HG03280 (cell line): ENCODE data around the gene ITGB6.
"Not testable (repeated sequence)": the region's sequence is repeated elsewhere in the genome, so short reads cannot be mapped to it uniquely, and the experiment has no call there.

ENCODE experiments used
- ATAC-seq: cut with Tn5 transposase; IDR thresholded peaks from one replicate; pipeline ENCODE4 v1.9.1; 2021; ENCODE audit warnings: mild to moderate bottlenecking, moderate library complexity; ENCODE audit not compliant: unreplicated experiment

The ITGB6 gene

DNA sequence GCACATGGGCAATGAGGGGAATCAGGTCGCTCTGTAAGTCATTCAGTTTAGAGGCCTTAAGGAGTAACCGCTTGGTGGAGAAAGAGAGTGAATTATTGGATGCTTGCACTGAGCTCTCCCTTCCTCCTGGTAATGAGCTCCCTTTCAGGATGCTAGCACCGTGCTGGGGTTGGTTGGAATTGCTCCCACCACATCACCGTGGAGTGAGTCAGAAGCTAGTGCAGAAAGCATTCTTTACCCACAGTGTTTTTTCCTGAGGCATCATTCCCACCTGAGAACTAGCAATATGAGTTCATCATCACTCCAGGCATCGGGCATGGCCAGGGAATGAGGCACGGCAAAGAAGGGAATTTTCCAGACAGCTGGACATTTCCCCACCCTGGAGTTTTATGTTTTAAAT is 57.6 kb downstream of the ITGB6 start:
- no peak for ATAC-seq

DNA sequence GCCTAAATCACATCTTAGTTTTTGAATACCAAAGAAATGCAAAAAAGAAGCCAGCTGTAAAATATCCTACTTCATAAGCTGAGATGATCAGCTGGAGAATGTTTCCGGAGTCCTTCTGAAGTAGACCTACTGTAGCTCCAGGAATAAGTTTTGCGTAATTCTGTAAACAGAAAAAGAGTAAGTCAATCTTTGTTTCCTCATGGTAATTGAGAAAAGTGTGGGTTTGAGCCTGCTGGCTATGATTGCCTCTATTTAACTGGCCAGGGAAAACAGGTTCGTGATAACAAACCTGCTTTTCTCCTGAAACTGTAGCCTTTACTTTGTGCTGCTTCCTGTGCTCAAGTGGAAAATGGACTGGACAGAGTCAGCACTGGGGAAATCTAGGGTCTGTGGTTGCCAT is 58.2 kb downstream of the ITGB6 start:
- no peak for ATAC-seq

DNA sequence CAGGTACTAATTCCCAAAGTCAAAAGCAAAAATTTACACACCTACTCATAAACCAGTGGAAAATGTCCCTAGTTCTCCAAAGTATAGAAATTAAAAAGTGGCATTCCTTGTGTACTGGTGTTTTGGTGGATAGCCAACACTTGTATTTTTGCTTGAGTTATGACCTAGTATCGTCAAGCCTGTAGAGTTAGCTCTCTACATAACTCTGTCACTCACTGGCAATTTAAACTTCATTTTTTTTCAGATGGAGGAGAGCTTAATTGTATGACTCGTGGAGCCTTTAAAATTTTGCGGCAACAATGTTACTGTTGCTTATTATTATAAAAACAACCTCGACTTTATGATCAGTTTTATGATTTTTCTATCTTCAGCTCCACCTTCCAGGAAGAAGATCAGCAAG is 58.7 kb downstream of the ITGB6 start:
- no peak for ATAC-seq

DNA sequence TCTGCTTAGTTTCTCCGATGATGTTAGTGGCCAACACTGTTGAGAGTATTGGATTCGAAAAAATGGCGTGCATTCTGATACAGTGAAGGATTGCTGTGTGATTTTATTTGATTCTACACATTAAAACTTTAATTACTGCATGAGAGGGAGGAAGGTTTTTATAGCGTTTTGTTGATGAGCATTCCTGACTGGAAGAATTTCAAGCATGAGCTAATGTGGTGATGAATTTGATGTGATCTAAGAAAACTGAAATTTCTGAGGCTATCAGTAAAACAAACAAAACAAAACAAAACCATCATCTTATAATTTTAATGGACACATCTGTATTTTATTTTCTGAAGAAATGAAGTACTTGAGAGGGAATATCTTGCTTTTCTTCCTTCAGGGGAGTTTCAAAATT is 59.6 kb downstream of the ITGB6 start:
- ATAC-seq, result no peak

DNA sequence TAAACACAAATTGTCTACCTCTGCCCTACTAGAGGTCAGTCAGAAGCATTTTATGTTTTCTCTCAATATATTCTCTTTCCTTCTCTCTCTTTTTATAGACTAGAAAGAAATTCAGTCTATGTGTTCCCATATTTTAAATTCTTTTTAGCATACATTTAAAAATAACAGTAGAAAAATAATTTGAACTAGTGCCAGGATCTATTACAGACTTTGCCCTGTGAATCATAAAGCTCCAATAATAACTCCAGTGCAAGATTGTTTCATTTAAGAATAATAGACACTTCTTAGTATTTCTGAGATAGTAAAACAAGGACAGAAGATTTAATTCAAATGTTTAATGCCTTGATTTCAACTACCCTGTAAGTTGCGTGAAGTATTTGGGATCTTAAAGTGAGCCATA is 60.1 kb downstream of the ITGB6 start:
- no peak for ATAC-seq

DNA sequence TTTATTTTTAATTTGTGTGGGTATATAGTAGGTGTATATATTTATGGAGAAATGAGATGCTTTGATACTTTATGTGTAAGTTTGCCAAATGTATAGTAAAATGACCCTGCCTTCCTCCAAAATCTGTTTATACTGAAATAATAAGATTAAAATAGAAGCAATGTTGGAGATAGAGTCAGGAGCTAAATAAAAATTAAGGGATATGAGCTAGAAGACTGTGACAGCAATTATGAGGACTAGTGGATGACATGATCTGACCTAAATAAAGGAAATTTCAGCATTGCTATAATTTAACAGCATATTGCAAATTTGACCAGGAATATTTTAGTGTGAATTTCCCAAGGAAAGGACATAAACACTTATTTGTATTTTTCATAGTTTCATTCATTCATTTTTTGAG is 60.7 kb downstream of the ITGB6 start:
- ATAC-seq, result no peak

DNA sequence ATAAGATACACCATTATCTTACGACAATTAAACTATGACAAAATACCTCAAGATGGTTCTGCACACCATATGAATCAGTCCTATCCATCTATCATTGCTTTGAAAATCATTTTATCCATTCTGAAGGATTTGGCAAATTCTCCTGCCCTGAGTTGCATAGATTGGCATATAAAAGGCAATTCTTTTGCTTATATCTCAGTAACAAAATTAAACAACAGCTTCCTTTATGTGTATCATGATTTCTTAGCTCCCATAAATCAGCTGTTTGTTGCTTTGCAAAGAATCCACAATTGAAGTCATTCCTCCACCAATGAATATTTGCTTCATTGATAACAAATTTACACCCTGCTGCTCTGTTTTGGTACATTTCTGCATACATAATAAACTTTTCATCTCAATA is 61.7 kb downstream of the ITGB6 start:
- no peak for ATAC-seq

DNA sequence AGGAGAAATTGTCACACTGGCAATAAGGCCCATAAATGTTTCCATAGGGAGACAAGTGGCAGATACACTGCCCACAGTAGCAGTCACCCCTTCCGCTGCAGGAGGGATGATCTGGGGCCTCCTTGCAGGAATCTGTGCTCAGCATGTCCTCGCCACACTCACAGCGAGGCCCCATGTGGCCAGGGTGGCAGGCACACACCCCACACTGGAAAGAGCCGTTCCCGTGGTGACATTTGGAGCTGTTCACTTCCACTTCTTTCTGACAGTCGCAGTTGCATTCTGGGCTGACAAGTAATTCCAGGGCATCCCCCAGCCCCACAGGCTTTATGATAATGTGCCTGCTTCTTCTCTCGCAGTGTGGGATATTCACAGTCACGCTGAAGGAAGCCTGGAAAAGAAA is 62.6 kb downstream of the ITGB6 start:
- ATAC-seq, result no peak

DNA sequence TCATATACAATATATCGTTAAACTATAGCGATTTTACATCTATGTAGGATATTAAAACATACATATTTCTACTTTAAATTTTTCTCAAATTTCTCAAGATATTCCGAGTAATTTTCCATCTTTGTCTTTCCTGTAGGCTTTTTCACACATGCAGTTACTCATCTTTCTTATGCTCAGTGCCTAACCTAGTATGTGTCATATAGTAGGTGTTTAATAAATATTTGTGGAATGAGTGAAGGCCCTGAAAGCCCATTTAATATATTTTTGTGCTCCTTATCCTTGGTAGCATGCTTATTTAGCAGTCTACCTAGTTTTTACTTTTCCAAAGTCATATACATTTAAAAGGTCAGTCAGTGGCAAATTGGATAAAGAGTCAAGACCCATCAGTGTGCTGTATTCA is 67.3 kb downstream of the ITGB6 start:
- ATAC-seq, result no peak

DNA sequence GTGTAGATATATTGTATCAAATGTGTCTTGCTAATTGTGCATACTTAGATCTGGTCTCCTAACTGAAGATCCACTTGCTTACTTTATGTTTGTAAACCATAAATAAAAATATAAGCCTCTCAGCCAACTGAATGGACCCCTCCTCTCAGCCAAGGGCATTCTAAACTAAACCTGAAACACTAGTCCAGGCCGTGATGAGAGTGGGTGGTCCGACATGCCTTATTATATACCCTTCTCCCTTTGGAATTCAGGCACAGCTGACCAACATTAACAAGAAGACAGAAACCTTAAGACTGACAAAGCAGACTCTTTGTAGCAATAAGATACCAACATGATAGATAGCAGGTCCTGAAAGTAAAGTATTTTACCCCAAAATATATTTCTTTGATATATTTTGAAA is 73.3 kb downstream of the ITGB6 start:
- no peak for ATAC-seq

DNA sequence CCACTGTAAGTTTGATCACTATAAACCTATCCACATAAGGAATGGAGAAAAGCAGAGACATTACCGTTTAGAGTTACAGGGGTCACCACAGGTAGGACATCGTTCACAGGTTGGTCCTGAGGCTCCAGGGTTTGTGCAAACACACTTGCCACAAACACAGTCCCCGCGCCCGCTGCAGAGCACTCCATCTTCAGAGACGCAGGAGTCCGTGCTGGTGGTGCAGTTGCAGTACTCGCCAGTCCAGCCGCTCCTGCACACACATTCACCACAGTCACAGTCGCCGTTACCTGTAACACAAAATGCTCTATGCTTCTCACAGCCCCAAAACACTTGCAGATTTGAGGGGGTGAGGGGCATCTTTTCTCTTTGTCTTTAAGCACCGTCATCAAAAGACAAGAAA is 73.8 kb downstream of the ITGB6 start:
- ATAC-seq, result no peak

DNA sequence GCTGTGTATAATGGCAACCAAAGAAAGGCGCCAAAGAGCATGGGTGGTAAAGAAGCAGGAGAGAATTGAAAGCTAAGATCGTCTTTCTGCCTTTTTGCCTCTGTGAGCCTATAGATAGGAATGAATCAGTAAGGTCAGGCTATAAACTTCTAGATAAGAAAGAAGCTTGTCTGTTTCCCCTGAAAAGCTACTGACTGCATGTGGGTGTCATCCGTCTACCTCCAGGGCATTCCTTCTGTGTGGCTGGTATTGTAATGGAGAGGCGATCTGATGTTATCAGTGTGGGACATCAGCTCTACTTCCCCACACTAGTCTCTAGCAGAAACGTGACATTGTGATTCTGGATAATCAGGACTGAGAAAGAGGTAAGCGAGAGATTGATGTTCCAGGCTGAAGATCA is 74.2 kb downstream of the ITGB6 start:
- ATAC-seq, result no peak

DNA sequence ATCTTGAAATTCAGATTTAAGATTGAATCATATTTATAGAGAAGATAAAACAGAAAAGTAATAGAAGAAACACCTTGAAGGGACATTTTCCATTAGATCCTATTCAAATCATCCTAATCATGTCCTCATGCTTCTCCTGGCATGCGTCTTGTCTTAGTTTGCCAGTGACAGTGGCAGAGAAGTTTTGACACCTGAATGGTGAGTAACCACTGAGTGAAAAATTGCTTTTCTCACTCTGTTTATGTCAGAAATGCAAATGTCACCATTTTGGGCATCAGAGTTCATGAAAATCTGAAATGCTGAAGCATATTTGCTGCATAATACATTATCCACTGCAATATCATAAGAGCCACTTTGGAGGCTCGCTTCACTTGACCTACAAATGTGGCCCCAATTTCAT is 74.7 kb downstream of the ITGB6 start:
- ATAC-seq, result no peak

DNA sequence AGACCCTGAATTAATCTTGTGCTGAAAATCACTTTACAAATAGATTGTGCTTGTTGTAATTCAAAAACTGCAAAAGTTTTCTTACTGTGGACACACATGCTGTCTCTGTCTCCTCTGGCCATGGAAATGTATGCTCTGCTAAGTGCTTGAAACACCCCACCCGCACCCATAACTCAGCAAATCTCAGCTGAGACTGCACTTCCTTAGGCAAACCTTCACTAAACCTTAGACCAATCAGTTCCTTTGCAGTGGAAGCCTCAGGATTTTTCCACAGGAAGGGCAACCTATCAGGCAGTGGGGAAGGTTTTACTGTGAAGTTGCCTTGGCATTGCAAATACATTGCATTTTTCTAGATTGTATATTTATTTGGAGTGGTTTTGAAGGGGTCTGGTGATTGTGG is 75.5 kb downstream of the ITGB6 start:
- no peak for ATAC-seq

DNA sequence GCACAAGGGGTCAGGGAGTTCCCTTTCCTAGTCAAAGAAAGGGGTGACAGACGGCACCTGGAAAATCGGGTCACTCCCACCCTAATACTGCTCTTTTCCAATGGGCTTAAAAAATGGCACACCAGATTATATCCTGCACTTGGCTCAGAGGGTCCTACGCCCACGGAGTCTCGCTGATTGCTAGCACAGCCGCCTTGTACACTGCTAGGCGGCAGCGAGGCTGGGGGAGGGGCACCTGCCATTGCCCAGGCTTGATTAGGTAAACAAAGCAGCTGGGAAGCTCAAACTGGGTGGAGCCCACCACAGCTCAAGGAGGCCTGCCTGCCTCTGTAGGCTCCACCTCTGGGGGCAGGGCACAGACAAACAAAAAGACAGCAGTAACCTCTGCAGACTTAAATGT is 85.4 kb downstream of the ITGB6 start:
- ATAC-seq, result not testable (repeated sequence)

DNA sequence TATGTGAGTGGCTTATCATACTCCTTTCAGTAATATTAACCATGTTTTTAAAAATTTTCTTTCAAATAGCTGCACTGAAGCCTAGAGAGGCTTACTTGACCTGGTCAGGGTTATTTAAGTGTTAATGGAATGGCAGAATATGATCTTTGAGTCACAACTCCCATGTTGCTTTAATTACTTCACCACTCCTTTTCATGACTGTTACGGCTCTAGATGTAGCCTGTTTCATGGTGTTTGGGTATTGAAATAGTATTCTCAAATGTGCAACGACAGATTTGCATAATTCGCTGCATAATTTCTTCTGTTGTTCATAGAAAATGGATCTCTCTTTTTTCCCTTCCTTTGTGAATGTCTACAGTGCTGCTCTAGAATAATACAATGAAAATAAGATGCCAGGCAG is 86.1 kb downstream of the ITGB6 start:
- ATAC-seq, result no peak

DNA sequence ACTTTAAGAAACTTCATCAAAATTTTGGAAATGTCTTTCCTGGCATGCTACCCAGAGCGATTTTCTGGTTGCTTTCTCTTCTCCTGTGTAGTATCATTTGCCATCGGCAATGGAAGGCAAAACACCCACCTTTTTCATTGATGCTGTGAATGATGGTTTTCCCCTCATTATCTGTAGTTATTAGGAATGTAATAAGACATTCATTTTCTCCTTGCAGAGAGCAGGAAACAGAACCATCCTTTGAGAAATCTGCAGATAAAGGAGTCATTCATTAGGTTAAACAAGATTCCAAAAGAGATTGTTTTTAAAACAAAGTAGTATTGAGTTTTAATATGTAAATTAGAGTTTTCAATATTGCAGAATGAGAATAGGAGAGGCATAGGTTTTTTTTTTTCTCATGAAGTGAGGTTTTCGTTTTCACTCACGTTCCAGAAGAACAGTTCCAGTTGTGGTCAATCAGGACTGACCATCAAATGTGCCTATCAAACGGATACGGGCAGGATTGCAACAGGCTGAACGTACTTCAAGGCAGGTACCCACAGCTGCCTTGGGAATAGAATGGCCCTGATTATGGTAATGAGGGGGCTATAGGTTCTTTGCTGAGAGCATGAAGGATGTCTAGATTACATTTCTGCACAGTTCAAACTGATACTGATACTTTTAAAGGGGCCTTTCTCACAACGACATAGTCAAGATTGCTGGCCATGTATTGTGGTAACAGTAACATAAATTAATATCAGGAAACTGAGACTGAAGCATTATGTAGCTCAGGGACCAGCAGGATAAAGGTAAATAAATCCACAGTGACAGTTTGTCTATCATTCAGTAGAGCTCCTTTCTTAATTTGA is 87.9 kb downstream of the ITGB6 start:
- ATAC-seq, result peak; percentile 62

DNA sequence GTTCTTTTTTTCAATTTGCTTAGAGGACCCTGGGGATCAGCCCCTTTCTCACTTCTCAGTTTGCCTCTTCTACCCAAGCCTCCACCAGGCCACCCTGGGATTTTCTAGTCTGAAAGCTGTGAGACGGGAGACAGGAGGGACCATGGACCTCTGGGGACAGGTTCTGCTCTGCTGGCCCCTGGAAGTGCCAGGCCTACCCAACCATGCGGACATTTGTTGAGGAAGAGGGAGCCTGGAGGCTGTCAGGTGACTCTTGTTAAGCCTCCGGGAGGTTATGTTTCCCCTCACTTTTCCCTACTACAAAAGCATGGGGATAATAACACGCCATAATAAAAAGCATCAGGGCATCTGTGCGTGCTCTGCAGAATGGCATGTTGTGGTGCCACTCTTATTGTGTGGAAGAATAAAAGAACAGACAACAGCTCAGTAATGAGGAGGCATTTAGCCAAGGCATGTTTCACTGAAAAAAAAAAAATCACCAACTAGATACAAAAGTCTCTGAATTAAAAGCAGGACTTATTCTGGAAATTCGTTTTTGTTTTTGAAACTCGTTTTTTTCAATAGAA is 89.3 kb downstream of the ITGB6 start:
- ATAC-seq, result no peak

DNA sequence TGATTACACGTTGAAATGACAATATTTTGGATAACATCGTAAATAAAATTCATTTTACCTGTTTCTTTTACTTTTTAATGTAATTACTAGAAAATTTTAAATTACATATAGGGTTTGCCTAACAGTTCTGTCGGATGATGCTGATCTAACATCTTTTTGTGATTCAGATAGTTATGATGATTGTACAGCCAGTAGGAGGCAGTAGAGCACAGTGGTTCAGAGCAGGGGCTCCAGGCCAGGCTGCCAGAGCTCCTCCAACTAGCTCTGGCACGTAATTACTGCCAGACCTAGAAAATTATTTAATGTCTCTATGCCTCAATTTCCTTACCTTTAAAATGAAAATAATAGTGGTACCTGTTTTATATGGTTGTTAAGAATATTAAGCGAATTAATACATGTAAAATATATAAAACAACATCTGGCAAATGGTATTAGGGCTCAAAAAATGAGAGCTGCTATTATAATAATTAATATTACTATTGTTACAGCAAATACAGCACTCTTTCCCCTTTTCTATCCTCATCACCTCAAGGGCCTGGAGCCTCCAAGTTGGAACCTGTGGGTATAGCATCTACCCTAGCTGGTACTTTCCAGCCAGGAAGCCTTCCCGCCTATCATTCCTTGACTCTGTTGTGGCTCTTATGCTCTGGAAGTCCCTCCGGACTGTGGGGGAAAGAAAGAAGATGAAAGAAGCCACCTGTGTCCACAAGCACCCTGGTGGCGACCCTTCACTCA is 90.0 kb downstream of the ITGB6 start:
- ATAC-seq, result peak; percentile 84

DNA sequence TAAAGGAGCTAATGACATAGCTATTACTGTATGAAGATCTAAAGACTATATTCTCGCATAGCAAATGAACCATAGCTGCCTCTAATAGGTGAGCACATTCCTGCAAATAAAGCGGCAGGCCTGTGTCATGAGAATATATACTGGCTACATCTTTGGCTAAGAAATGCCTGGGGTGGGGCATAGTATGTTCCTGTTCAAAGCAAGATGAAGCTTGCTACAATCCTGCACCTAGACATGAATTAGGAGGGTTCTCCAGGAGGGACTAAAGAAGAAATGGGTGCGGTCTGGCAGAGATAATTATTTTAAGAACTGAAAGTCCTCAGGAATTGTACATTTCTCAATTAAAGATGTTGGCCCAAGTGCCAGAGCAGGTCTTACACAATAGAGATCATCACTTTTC is 90.8 kb downstream of the ITGB6 start:
- no peak for ATAC-seq

DNA sequence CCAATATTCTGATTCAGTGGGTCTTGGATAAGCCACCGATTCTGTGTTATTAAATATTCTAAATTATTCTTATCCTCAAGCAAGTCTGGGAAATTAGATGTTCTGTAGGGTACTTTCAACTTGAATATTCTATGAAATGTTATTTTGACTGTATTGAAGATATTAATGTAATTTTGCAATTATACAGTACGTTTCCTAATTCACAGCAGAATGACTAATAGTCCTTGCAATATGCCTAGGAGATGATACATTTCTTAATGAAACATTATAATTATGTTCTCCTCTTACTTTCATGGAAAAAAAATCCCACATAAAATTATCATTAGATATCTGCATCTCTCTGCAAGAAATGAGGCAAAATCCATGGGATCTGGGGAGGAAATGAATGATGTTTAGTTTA is 91.4 kb downstream of the ITGB6 start:
- no peak for ATAC-seq

DNA sequence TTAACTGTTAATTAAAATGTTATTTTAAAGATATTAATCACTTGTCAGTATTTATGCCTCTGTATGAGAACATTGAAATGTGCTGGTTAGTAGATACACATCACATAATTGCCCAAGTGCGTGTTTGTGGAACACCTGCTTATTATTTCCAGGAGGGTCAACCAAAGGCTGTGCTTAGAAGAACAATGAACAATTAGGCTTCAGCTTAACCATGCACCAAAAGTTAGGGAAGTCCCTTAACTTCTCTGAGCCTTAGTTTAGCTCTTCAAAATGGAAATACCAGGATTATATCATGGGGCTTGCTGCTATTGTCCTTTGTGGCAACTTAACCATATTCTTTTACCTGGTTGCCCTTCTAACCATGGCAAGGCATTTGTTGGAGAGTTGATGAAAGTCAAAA is 94.7 kb downstream of the ITGB6 start:
- ATAC-seq, result no peak
